Activated CD4-positive, alpha-beta T cell treated with anti-CD3 and anti-CD28 coated beads for 1 hour (primary cell): ENCODE results near the gene EXOC4.

Experiments
- DNase-seq: peaks from one replicate; pipeline ENCODE4 v3.0.0-alpha.2; 2020

Gene EXOC4

GRCh38 chr7:133365917-133366316 lies 113.0 kb downstream of the EXOC4 start:
- DNase-seq: no peak

- no peak for DNase-seq
Observed at GRCh38 chr7:133367561-133367960, 114.7 kb downstream of the EXOC4 start.

- no peak for DNase-seq
Observed at GRCh38 chr7:133369130-133369529, 116.3 kb downstream of the EXOC4 start.

GRCh38 chr7:133371616-133372015 lies 118.7 kb downstream of the EXOC4 start:
- no peak for DNase-seq

GRCh38 chr7:133372337-133372736 lies 119.5 kb downstream of the EXOC4 start:
- no peak for DNase-seq

- no peak for DNase-seq
Observed at GRCh38 chr7:133376514-133376913, 123.6 kb downstream of the EXOC4 start.

- DNase-seq: no peak
Observed at GRCh38 chr7:133381965-133382364, 129.1 kb downstream of the EXOC4 start.

GRCh38 chr7:133382775-133383559 lies 130.1 kb downstream of the EXOC4 start:
- no peak for DNase-seq

- no peak for DNase-seq
Observed at GRCh38 chr7:133386205-133386604, 133.3 kb downstream of the EXOC4 start.

- no peak for DNase-seq
Observed at GRCh38 chr7:133389727-133390126, 136.8 kb downstream of the EXOC4 start.

- no peak for DNase-seq
Observed at GRCh38 chr7:133391206-133391605, 138.3 kb downstream of the EXOC4 start.

- DNase-seq: no peak
Observed at GRCh38 chr7:133394369-133394768, 141.5 kb downstream of the EXOC4 start.

- DNase-seq: no peak
Observed at GRCh38 chr7:133395551-133395950, 142.7 kb downstream of the EXOC4 start.

- DNase-seq: no peak
Observed at GRCh38 chr7:133398506-133398905, 145.6 kb downstream of the EXOC4 start.

- DNase-seq: no peak
Observed at GRCh38 chr7:133401225-133401624, 148.3 kb downstream of the EXOC4 start.

- no peak for DNase-seq
Observed at GRCh38 chr7:133408212-133408611, 155.3 kb downstream of the EXOC4 start.

- DNase-seq: no peak
Observed at GRCh38 chr7:133409421-133409820, 156.5 kb downstream of the EXOC4 start.

- DNase-seq: no peak
Observed at GRCh38 chr7:133409966-133410365, 157.1 kb downstream of the EXOC4 start.

GRCh38 chr7:133411395-133411794 lies 158.5 kb downstream of the EXOC4 start:
- DNase-seq: no peak

GRCh38 chr7:133412942-133413341 lies 160.1 kb downstream of the EXOC4 start:
- DNase-seq: no peak

- DNase-seq: no peak
Observed at GRCh38 chr7:133419041-133419440, 166.2 kb downstream of the EXOC4 start.

GRCh38 chr7:133423618-133424017 lies 170.7 kb downstream of the EXOC4 start:
- DNase-seq: no peak

GRCh38 chr7:133428326-133428725 lies 175.4 kb downstream of the EXOC4 start:
- no peak for DNase-seq

- DNase-seq: no peak
Observed at GRCh38 chr7:133428876-133429275, 176.0 kb downstream of the EXOC4 start.

- no peak for DNase-seq
Observed at GRCh38 chr7:133429371-133429770, 176.5 kb downstream of the EXOC4 start.
